Cortex of kidney (tissue), 1 donor: ENCODE measurements around the gene ZNF597.
"Not testable (repeated sequence)": the region's sequence is repeated elsewhere in the genome, so short reads cannot be mapped to it uniquely, and the experiment has no call there.

ENCODE experiments used
- DNase-seq: peaks from one replicate; lab custom pipeline; 2025; lab: John Stamatoyannopoulos, UW

Gene ZNF597

DNA sequence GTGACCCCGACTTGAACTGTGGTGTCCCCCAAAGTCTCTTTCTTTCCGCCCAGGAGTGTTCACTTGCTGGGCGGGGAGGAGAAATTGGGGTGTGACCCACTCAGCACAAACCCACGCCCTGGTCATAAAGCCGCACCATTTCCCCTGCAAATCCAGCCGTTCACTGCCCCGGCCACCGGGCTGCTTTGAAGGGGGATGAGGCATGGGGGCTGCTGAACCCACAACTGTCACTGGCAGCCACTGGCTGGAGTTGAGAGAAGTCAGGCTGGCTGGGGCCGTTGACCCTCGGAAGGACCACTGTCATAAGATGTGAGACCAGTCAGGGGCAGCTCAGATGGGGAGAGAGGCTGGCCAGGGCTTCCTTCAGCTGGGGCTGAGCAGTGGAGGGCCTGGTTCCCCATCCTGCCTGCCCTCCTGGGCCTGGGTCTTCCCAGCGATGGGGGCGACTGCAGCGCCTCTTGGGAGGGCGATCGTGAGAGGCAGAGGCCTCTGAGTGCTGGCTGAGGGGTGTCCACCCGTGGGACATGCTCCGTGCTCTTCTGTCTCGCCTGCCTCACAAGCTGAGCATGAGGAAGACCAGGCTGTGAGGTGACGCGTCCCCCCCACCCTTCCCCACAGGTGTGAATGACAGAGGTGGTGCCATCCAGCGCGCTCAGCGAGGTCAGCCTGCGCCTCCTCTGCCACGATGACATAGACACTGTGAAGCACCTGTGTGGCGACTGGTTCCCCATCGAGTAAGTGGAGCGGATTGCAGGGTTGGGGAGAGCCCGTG lies 32.5 kb upstream of the ZNF597 start:
- DNase-seq, result no peak

DNA sequence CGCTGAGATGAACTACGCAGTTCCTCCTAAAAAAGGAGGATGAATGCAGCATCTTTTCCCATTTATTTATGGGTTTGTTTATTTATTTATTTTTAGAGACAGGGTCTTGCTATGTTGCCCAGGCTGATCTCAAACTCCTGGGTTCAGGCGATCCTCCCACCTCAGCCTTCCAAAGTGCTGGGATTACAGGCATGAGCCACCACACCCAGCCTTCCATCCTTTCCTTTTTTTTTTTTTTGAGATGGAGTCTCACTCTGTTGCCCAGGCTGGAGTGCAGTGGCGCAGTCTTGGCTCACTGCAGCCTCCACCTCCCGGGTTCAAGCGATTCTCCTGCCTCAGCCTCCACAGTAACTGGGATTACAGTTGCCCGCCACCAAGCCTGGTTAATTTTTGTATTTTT lies 31.6 kb upstream of the ZNF597 start:
- DNase-seq, result not testable (repeated sequence)

- no peak for DNase-seq
These were observed 31.0 kb upstream of the ZNF597 start for GRCh38 chr16:3474136-3474779.

DNA sequence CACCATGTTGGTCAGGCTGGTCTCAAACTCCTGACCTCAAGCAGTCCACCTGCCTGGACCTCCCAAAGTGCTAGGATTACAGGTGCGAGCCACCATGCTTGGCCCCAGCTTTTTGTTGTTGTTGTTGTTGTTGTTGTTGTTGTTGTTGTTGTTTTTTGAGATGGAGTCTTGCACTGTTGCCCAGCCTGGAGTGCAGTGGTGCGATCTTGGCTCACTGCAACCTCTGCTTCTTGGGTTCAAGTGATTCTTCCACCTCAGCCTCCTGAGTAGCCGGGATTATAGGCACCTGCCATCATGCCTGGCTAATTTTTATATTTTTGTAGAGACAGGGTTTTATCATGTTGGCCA lies 30.3 kb upstream of the ZNF597 start:
- not testable (repeated sequence) for DNase-seq

DNA sequence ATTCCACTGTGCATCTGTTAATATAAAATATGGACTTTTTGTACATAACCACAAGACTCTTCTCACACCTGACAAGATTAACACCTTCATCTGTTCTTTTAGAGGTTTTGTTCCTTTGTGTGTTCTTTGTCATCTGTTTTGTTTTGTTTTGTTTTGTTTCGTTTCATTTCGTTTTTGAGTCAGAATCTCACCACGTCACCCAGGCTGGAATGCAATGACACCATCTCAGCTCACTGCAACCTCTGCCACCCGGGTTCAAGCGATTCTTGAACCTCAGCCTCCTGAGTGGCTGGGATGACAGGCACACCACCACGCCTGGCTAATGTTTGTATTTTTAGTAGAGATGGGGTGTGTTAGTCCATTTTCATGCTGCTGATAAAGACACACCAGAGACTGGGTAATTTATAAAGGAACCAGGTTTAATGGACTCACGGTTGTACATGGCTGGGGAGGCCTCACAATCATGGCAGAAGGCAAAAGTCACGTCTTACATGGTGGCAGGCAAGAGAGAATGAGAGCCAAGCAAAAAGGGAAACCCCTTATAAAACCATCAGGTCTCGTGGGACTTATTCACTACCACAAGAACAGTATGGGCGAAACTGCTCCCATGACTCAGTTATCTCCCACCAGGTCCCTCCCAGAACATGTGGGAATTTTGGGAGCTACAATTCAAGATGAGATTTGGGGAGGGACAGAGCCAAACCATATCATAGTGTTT lies 29.7 kb upstream of the ZNF597 start:
- DNase-seq, result no peak

DNA sequence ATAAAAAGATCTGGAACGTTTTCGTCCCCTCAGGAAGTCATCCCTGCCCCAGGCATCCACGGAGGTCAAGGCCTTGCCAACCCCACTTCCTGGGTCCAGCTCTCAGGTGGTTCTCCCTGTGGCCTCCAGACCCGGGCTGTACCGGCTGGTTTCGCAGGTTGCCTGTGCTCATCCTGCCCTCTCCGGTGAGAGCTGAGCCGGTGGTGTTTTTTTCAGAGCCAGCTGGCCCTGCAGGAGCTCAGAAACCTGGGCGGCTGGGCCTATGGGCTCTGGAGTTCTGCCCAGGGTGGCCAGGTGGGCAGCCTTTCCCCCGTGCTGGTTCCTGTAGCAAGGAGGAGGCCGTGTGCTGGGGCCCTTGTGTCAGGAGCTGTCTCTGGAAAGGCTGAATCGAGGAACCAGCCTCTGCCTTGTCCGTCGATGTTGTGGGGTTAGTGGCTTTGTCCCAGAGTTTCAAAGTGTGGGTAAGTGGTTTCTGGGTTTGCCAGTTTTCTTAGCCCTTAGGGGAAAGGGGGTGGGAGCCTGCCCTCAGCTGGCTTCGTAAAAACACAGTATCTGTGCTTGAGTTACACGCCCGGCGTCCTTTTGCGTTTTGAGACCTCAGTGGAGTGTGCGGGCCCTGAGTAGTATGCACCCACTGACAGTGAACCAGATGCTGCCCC lies 28.3 kb upstream of the ZNF597 start:
- DNase-seq, result no peak

DNA sequence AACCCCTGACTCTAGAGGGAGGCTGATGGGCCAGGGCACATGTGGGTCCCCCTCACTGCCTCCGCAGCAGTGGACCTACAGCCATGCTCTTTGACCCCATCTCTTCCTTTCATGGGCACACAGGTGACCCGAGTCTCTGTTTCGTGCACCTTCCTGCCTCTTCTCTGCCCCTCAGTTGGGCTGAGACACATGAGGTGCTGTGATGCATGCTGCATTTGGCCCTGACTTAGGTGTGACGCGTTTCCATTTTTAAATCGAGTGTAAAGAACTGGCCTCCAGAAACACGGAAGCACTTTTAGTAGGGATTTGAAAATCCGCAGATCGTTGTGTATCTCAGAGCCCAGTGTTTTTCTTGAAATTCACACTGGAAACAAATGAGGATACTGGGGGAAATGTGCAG lies 27.4 kb upstream of the ZNF597 start:
- no peak for DNase-seq

GRCh38 chr16:3469736-3470135 lies 26.4 kb upstream of the ZNF597 start:
- no peak for DNase-seq

DNA sequence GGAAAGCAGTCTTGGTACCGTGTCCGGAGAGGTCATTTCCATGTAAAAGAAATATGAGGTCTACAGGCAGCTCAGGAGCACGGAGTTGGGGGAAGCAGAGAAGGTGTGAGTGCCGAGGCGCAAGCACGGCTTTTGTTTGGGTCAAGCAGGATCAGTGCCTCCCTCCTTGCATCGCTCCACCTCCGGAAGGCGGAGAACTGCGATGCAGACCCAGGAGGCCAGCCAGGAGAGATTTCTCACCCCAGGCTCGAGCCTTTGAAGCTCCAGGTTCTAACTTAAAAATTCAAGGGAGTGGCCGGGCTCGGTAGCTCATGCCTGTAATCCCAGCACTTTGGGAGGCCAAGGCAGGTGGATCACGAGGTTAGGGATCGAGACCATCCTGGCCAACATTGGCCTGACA lies 25.2 kb upstream of the ZNF597 start:
- no peak for DNase-seq

- DNase-seq, result no peak
These were observed 24.6 kb upstream of the ZNF597 start for GRCh38 chr16:3467921-3468320.

- DNase-seq, result no peak
These were observed 23.9 kb upstream of the ZNF597 start for GRCh38 chr16:3467182-3467581.

GRCh38 chr16:3465911-3466584 lies 22.7 kb upstream of the ZNF597 start:
- no peak for DNase-seq

DNA sequence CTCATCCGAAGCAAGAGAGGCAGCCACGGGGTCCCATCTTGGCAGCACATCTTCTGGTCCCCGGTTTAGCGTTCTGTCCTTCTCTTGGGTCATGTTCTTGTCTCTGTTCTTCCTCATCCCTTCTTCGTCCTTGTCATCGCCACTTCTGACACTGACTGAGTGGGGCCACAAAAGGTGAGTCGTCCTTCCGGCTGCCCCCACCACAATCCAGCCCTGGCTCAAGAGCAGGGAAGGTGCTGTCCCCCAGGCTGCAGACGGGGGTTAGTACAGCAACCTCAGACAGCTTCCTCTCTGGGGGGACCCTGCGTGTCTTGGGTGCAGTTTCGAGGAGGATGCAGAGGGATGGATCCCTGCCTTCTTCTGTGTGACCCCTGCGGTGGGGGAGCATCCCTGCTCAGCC lies 22.0 kb upstream of the ZNF597 start:
- no peak for DNase-seq

DNA sequence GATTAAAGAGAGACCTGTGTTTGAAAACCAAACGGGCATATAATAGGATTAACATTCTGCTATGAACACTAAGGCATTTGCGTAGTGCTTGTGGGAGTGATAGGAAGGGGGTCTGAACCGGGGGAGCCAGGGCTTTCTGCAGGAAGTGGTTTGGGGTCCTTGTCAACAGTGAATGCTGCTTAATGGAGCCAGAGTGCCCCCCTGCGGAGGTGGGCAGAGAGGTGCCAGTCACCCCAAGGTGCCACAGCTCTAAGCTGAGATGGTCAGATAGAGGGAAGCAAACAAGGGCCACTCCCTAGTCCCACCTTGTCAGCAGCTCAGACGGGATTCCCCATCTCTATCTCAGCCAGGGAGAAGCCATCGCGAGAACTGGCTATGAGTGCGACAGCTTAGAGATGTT lies 17.8 kb upstream of the ZNF597 start:
- DNase-seq, result no peak

GRCh38 chr16:3460585-3460984 lies 17.3 kb upstream of the ZNF597 start:
- no peak for DNase-seq

DNA sequence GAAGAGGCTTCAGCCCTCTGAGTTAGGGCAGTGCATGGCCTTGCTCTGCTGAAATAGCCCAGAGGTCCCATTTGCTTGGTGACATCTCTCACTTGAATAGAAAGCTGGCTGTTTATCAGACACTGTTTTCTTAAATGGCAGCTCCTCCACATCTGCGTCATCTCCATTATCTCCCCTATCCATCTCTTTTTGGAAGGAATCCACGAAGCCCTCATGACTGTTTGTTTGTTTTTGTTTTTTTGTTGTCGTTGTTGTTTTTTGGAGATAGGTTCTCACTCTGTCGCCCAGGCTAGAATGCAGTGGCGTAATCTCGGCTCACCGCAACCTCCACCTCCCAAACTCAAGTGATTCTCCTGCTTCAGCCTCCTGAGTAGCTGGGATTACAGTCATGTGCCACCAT lies 16.8 kb upstream of the ZNF597 start:
- no peak for DNase-seq

- DNase-seq, result no peak
These were observed 16.2 kb upstream of the ZNF597 start for GRCh38 chr16:3459401-3460090.

DNA sequence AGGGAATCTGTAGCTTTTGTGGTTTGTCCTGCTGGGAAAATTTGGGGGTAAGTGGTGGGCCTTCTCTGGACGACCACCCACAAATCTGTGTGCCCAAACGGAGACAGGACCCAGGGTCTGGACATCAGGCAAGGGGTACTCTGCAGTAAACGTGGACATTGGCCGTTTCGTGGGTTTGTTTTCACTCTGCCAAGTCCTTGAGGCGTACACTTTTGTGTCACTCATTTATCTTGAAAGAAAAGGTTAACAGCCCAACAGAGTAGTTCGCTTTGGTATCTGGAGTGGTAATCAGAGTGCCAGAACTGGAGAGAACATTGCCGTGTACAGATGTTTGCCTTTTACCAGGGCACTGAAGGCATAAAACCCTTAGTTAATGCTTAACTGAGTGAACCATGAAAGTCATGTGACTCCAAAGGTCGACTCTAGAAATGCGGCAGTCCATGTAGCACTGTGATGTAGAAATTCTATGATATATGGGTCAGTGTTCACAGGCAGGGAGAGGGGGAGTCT lies 15.6 kb upstream of the ZNF597 start:
- DNase-seq, result no peak

GRCh38 chr16:3458278-3458851 lies 15.1 kb upstream of the ZNF597 start:
- no peak for DNase-seq

GRCh38 chr16:3457434-3458252 lies 14.3 kb upstream of the ZNF597 start:
- DNase-seq, result no peak
